Upper lobe of left lung (tissue), 6 donors: Measurements from ENCODE around the gene FHOD3. TPM values are rescaled to one million over a fixed set of nuclear protein-coding genes. Genes with fewer than 3 reads are reported as not detected.

ENCODE experiments used
- ATAC-seq, 2 donors: fragments of 200-7000 bp; cut with Tn5 transposase; one replicate each; pipeline ENCODE4 v1.9.1; 2022; ENCODE audit warnings: mild to moderate bottlenecking in 2 of 2, moderate library complexity in 2 of 2; ENCODE audit not compliant: low FRiP score in 2 of 2
- DNase-seq, 2 donors: peaks; one replicate each; pipeline ENCODE4 v3.0.0-alpha.2; 2019 to 2020
- H3K27ac ChIP-seq, 4 donors: fragments of 200-600 bp; sonication (generic); one replicate each; pipeline ENCODE4 v1.5.1; 2016 to 2019
- H3K27me3 ChIP-seq, 4 donors: fragments of 200-600 bp; sonication (generic); one replicate each; pipeline ENCODE4 v1.5.1; 2017 to 2019
- H3K36me3 ChIP-seq, 4 donors: fragments of 200-600 bp; sonication (generic); one replicate each; pipeline ENCODE4 v1.5.1; 2016 to 2019
- H3K4me1 ChIP-seq, 4 donors: fragments of 200-600 bp; sonication (generic); one replicate each; pipeline ENCODE4 v1.5.1; 2018 to 2019
- H3K4me3 ChIP-seq, 4 donors: fragments of 200-600 bp; sonication (generic); one replicate each; pipeline ENCODE4 v1.5.1; 2017 to 2019; ENCODE audit warnings: mild to moderate bottlenecking in 2 of 4, moderate library complexity in 1 of 4
- H3K9me3 ChIP-seq, 4 donors: fragments of 200-600 bp; sonication (generic); one replicate each; pipeline ENCODE4 v1.5.1; 2018 to 2019
- CTCF ChIP-seq, 6 experiments: fragments of 450-650 bp in 4 of 6; fragments of 200-600 bp in 2 of 6; sonication (generic) in 2 of 6; IDR thresholded peaks; one replicate each; pipeline ENCODE4 v1.5.1; 2016 to 2019; ENCODE audit warnings: antibody characterized with exemption in 6 of 6
- EP300 ChIP-seq, 4 donors: sonication (generic); formaldehyde crosslinking; IDR thresholded peaks; one replicate each; pipeline ENCODE4 v1.5.1; 2017; ENCODE audit warnings: antibody characterized with exemption in 4 of 4, control low read depth in 2 of 4
- POLR2A ChIP-seq, 4 donors: fragments of 450-650 bp; IDR thresholded peaks; one replicate each; pipeline ENCODE4 v1.5.1; 2016 to 2017; ENCODE audit warnings: antibody characterized with exemption in 4 of 4, mild to moderate bottlenecking in 2 of 4
- POLR2AphosphoS5 ChIP-seq, 2 donors: sonication (generic); formaldehyde crosslinking; IDR thresholded peaks; one replicate each; pipeline ENCODE4 v1.5.1; 2017; ENCODE audit warnings: antibody characterized with exemption in 2 of 2
- WGBS, 2 donors: methylation state at CpG; one replicate each; pipeline ENCODE4 v1.1.5; 2017 to 2018; 5-methylcytosine and 5-hydroxymethylcytosine counted together
- total RNA-seq, 6 donors: library from RNA; depleted of rRNA in 4 of 6; stranded (reverse); fragments of >200 nt in 4 of 6; gene quantifications; one replicate each; pipeline versions ENCODE4 v1.1.0 to v1.2.1, GENCODE V29; 2016 to 2021
- donor health status: DM: no; HTN: no; CAD: no; lungs with moderate emphysema.
- donor health status: DM: no; HTN: yes; CAD: no; lungs with severe emphysema.

Gene FHOD3
- total RNA-seq, 6 donors from 2014 or later: 0.40 to 4.8 (median 2.8) TPM

GRCh38 chr18:36652503-36652902 lies 355.0 kb downstream of the FHOD3 start:
- TF ChIP-seq CTCF (IDR thresholded peaks at IDR 0.05): no peak
- no peak for TF ChIP-seq EP300 (IDR thresholded peaks at IDR 0.05)
- no peak for TF ChIP-seq POLR2A (IDR thresholded peaks at IDR 0.05)
- TF ChIP-seq POLR2AphosphoS5 (IDR thresholded peaks at IDR 0.05): no peak
- 88 to 94% methylated on average over 10 of the region's 10 CpGs for WGBS, 2 donors
- H3K4me3 ChIP-seq: no peak overlapping the region
- no peaks in the 10 kb centered on the region for H3K4me1 ChIP-seq
- H3K27ac ChIP-seq: no peak overlapping the region
- no peaks in the 10 kb centered on the region for H3K36me3 ChIP-seq
- no peaks in the 10 kb centered on the region for H3K9me3 ChIP-seq
- no peak for ATAC-seq
- DNase-seq: peak in 1 of 2 donors; percentile 63
- no peaks in the 10 kb centered on the region for H3K27me3 ChIP-seq

- TF ChIP-seq CTCF (IDR thresholded peaks at IDR 0.05) (no peak), POLR2A (IDR thresholded peaks at IDR 0.05) (no peak), POLR2AphosphoS5 (IDR thresholded peaks at IDR 0.05) (no peak), EP300 (IDR thresholded peaks at IDR 0.05) (no peak)
- H3K27me3 ChIP-seq: no peaks in the 10 kb centered on the region
- WGBS, 2 donors: 86 to 88% methylated on average over 8 of the region's 8 CpGs
- DNase-seq (no peak), ATAC-seq (no peak)
- no peaks in the 10 kb centered on the region for H3K36me3 ChIP-seq
- H3K4me1 ChIP-seq: no peaks in the 10 kb centered on the region
- no peak overlapping the region for H3K27ac ChIP-seq
- H3K4me3 ChIP-seq: no peak overlapping the region
- no peaks in the 10 kb centered on the region for H3K9me3 ChIP-seq
Observed at GRCh38 chr18:36653141-36653869, 355.8 kb downstream of the FHOD3 start.

- TF ChIP-seq EP300 (IDR thresholded peaks at IDR 0.05) (no peak), CTCF (IDR thresholded peaks at IDR 0.05) (no peak), POLR2AphosphoS5 (IDR thresholded peaks at IDR 0.05) (no peak), POLR2A (IDR thresholded peaks at IDR 0.05) (no peak)
- 91 to 94% methylated on average over 6 of the region's 6 CpGs for WGBS, 2 donors
- no peak overlapping the region for H3K27ac ChIP-seq
- ATAC-seq (no peak), DNase-seq (no peak)
- no peaks in the 10 kb centered on the region for H3K4me1 ChIP-seq
- H3K9me3 ChIP-seq: no peaks in the 10 kb centered on the region
- no peak overlapping the region for H3K4me3 ChIP-seq
- no peaks in the 10 kb centered on the region for H3K27me3 ChIP-seq
- H3K36me3 ChIP-seq: no peaks in the 10 kb centered on the region
Observed at GRCh38 chr18:36653870-36654269, 356.4 kb downstream of the FHOD3 start.

GRCh38 chr18:36655074-36655473 lies 357.6 kb downstream of the FHOD3 start:
- no peaks in the 10 kb centered on the region for H3K9me3 ChIP-seq
- no peak overlapping the region for H3K4me3 ChIP-seq
- H3K4me1 ChIP-seq: no peaks in the 10 kb centered on the region
- TF ChIP-seq EP300 (IDR thresholded peaks at IDR 0.05) (no peak), POLR2AphosphoS5 (IDR thresholded peaks at IDR 0.05) (no peak), CTCF (IDR thresholded peaks at IDR 0.05) (no peak), POLR2A (IDR thresholded peaks at IDR 0.05) (no peak)
- WGBS, 2 donors: 83 to 86% methylated on average over 6 of the region's 6 CpGs
- DNase-seq (no peak), ATAC-seq (no peak)
- no peaks in the 10 kb centered on the region for H3K36me3 ChIP-seq
- no peaks in the 10 kb centered on the region for H3K27me3 ChIP-seq
- no peak overlapping the region for H3K27ac ChIP-seq

- TF ChIP-seq POLR2AphosphoS5 (IDR thresholded peaks at IDR 0.05) (no peak), EP300 (IDR thresholded peaks at IDR 0.05) (no peak), CTCF (IDR thresholded peaks at IDR 0.05) (no peak), POLR2A (IDR thresholded peaks at IDR 0.05) (no peak)
- ATAC-seq (no peak), DNase-seq (no peak)
- Histone ChIP-seq H3K4me1 (no peaks in the 10 kb centered on the region), H3K4me3 (no peak overlapping the region), H3K9me3 (no peaks in the 10 kb centered on the region), H3K27ac (no peak overlapping the region), H3K36me3 (no peaks in the 10 kb centered on the region), H3K27me3 (no peaks in the 10 kb centered on the region)
- WGBS, 2 donors: 64 to 68% methylated on average over 4 of the region's 4 CpGs
Observed at GRCh38 chr18:36655930-36656329, 358.4 kb downstream of the FHOD3 start.
